Sigmoid colon (tissue), 4 donors: ENCODE data around the gene GGCT.

Source experiments
- EP300 ChIP-seq, 4 donors: sonication (generic); formaldehyde crosslinking; IDR thresholded peaks; one replicate each; pipeline ENCODE4 v1.6.1; 2017; ENCODE audit warnings: antibody characterized with exemption in 4 of 4
- POLR2A ChIP-seq, 2 donors: fragments of 450-650 bp; IDR thresholded peaks; one replicate each; pipeline ENCODE4 v1.6.1; 2016; ENCODE audit warnings: antibody characterized with exemption in 2 of 2, mild to moderate bottlenecking in 2 of 2, moderate library complexity in 2 of 2
- POLR2AphosphoS5 ChIP-seq, 4 donors: sonication (generic); formaldehyde crosslinking; IDR thresholded peaks; one replicate each; pipeline ENCODE4 v1.6.1; 2017; ENCODE audit warnings: antibody characterized with exemption in 4 of 4
- TF ChIP-seq, protein P1 (sequence below), 4 experiments: fragments of 450-650 bp in 3 of 4; fragments of 200-600 bp in 1 of 4; IDR thresholded peaks; one replicate each; pipeline ENCODE4 v1.5.1; 2016 to 2019; ENCODE audit warnings: antibody characterized with exemption in 4 of 4, mild to moderate bottlenecking in 3 of 4, moderate library complexity in 2 of 4

DNA sequence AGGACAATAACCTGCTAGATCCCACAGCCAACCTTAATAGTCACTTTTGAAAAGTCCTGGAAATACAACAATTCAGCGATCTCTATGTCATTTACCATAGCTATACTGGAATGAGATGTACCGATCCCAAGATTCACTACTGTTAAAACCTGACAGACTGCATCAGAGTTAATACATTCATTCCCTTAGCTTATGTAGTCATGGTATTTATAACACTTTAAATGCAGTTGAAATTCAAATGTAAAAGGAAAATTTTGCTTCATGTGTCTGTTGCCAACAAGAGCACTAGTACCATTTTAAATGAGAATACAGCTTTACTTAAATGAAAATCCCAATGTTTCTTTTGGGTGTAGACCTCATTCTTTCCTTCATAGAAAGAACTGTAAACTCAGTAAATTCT lies 11.1 kb upstream of the GGCT start:
- TF ChIP-seq POLR2A (IDR thresholded peaks at IDR 0.05) (no peak), EP300 (IDR thresholded peaks at IDR 0.05) (no peak), POLR2AphosphoS5 (IDR thresholded peaks at IDR 0.05) (no peak)
- TF ChIP-seq, protein P1, sequence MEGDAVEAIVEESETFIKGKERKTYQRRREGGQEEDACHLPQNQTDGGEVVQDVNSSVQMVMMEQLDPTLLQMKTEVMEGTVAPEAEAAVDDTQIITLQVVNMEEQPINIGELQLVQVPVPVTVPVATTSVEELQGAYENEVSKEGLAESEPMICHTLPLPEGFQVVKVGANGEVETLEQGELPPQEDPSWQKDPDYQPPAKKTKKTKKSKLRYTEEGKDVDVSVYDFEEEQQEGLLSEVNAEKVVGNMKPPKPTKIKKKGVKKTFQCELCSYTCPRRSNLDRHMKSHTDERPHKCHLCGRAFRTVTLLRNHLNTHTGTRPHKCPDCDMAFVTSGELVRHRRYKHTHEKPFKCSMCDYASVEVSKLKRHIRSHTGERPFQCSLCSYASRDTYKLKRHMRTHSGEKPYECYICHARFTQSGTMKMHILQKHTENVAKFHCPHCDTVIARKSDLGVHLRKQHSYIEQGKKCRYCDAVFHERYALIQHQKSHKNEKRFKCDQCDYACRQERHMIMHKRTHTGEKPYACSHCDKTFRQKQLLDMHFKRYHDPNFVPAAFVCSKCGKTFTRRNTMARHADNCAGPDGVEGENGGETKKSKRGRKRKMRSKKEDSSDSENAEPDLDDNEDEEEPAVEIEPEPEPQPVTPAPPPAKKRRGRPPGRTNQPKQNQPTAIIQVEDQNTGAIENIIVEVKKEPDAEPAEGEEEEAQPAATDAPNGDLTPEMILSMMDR (IDR thresholded peaks at IDR 0.05), result no peak
